HepG2 (cell line): ENCODE measurements around the gene BTD. TPM values are rescaled to one million over a fixed set of nuclear protein-coding genes. Genes with fewer than 3 reads are reported as not detected.

Experiments
- ATF7 ChIP-seq, 2 experiments: fragments of 450-650 bp in 1 of 2; sonication (generic) in 1 of 2; formaldehyde crosslinking in 1 of 2; IDR thresholded peaks; 2 replicates each; pipeline versions ENCODE4 v1.4.0 to v1.6.1; 2016 to 2020; ENCODE audit warnings: antibody characterized with exemption in 1 of 2, mild to moderate bottlenecking in 1 of 2, missing genetic modification reagents in 1 of 2
- HNF4A ChIP-seq: sonication (generic); formaldehyde crosslinking; IDR thresholded peaks from 2 replicates; pipeline ENCODE4 v1.4.0; 2020; ENCODE audit warnings: missing genetic modification reagents
- ZBTB1 ChIP-seq: sonication (generic); formaldehyde crosslinking; IDR thresholded peaks from 2 replicates; pipeline ENCODE4 v1.4.0; 2020; ENCODE audit warnings: missing genetic modification reagents, borderline replicate concordance
- ZNF614 ChIP-seq: IDR thresholded peaks from 2 replicates; pipeline ENCODE4 v1.6.1; 2018; ENCODE audit warnings: missing biosample characterization, missing genetic modification reagents, inconsistent platforms, borderline replicate concordance
- polyA plus RNA-seq, 8 experiments: library from polyadenylated mRNA; depleted of rRNA in 3 of 8; stranded (reverse) in 7 of 8; unstranded in 1 of 8; fragments of >200 nt; fragmentation: Illumina TruSeq in 4 of 8; extraction: Trizol in 4 of 8; gene quantifications; 2 replicates each; pipeline versions ENCODE4 v1.2.1 to v1.2.3, GENCODE V29; 2011 to 2016; ENCODE audit warnings: low read depth in 4 of 8, missing spikeins in 1 of 8, mixed read lengths in 1 of 8; ENCODE audit not compliant: insufficient read depth in 1 of 8
- total RNA-seq, 5 experiments: library from RNA; depleted of rRNA; stranded (reverse); fragments of >200 nt; fragmentation: Illumina TruSeq; extraction: Trizol; gene quantifications; 2 replicates each; pipeline ENCODE4 v1.2.3, GENCODE V29; 2016; ENCODE audit warnings: low read depth in 1 of 5
- TF ChIP-seq, protein P1 (sequence below): sonication (generic); formaldehyde crosslinking; IDR thresholded peaks from 2 replicates; pipeline ENCODE4 v1.4.0; 2020; ENCODE audit warnings: mild to moderate bottlenecking, missing genetic modification reagents
- TF ChIP-seq, protein P2 (sequence below), 2 experiments: sonication (generic) in 1 of 2; formaldehyde crosslinking in 1 of 2; IDR thresholded peaks; 2 replicates each; pipeline versions ENCODE4 v1.4.0 to v1.6.1; 2016 to 2020; ENCODE audit warnings: borderline replicate concordance in 1 of 2, low read depth in 1 of 2, mild to moderate bottlenecking in 1 of 2, missing genetic modification reagents in 1 of 2

Gene BTD
- total and polyA plus RNA-seq, 2 of the 13 experiments (the other 11 are each of a cell fraction or from before 2014, with no cell fraction given): 15.7 to 35.5 TPM

DNA sequence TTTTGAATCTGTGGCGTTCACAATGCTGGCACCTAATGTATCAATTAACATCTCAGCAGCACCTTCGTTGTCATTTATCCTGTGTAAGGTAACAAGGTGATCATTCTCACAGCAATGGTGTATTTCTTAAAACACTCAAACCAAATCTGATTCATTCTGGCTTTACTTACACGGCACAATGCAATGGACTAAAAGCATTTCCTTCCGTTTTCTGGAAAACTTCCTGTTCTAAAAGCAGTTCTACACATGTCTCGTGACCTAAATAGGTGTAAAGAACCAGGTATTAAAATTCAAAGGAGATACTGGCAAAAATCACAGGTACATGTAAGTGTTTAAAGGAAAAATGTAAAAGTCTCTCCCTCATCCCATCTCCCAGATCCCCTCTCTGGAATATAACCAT is 77.8 kb downstream of the BTD start (continued):
- TF ChIP-seq, protein P1, sequence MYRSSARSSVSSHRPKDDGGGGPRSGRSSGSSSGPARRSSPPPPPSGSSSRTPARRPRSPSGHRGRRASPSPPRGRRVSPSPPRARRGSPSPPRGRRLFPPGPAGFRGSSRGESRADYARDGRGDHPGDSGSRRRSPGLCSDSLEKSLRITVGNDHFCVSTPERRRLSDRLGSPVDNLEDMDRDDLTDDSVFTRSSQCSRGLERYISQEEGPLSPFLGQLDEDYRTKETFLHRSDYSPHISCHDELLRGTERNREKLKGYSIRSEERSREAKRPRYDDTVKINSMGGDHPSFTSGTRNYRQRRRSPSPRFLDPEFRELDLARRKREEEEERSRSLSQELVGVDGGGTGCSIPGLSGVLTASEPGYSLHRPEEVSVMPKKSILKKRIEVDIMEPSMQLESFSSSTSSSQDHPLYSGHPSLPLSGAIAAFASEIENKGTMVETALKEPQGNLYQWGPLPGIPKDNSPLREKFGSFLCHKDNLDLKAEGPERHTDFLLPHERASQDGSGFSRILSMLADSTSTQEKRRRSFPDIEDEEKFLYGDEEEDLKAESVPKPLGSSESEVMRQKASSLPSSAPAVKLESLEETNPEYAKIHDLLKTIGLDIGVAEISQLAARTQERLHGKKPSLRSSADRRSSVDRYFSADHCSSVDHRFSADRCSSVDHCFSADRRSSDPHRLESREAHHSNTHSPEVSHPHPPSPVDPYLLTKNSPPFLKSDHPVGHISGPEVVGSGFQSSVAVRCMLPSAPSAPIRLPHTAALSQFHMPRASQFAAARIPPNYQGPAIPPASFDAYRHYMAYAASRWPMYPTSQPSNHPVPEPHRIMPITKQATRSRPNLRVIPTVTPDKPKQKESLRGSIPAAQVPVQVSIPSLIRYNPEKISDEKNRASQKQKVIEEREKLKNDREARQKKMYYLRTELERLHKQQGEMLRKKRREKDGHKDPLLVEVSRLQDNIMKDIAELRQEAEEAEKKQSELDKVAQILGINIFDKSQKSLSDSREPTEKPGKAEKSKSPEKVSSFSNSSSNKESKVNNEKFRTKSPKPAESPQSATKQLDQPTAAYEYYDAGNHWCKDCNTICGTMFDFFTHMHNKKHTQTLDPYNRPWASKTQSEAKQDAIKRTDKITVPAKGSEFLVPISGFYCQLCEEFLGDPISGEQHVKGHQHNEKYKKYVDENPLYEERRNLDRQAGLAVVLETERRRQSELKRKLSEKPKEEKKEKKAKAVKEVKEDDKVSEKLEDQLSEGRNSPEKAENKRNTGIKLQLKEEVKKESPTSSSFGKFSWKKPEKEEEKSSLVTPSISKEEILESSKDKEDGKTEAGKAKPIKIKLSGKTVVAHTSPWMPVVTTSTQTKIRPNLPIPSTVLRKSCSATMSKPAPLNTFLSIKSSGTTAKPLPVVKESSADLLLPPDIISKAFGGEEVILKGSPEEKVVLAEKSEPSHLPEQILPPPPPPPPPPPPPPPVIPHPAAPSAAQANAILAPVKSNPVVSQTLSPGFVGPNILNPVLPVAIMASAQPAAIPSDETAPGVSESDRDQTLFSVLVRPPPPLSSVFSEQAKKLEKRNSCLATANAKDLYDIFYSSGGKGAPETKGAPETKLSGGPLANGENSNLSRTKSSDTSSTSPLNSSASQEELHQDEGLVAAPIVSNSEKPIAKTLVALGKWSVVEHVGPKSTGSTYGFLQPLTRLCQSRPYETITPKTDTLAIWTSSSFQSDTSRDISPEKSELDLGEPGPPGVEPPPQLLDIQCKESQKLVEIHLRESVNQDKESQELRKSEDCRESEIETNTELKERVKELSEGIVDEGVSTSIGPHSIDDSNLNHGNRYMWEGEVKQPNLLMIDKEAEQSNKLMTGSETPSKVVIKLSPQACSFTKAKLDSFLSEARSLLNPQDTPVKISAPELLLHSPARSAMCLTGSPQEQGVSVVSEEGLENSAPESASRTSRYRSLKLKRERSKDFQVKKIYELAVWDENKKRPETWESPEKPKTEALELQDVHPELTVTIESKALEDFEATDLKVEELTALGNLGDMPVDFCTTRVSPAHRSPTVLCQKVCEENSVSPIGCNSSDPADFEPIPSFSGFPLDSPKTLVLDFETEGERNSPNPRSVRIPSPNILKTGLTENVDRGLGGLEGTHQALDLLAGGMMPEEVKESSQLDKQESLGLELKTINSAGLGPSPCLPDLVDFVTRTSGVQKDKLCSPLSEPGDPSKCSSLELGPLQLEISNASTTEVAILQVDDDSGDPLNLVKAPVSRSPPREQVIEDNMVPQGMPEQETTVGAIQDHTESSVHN (CRISPR knock-in tag): no peak
- TF ChIP-seq, protein P2, sequence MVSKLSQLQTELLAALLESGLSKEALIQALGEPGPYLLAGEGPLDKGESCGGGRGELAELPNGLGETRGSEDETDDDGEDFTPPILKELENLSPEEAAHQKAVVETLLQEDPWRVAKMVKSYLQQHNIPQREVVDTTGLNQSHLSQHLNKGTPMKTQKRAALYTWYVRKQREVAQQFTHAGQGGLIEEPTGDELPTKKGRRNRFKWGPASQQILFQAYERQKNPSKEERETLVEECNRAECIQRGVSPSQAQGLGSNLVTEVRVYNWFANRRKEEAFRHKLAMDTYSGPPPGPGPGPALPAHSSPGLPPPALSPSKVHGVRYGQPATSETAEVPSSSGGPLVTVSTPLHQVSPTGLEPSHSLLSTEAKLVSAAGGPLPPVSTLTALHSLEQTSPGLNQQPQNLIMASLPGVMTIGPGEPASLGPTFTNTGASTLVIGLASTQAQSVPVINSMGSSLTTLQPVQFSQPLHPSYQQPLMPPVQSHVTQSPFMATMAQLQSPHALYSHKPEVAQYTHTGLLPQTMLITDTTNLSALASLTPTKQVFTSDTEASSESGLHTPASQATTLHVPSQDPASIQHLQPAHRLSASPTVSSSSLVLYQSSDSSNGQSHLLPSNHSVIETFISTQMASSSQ (IDR thresholded peaks at IDR 0.05; ENCODE audit: low read depth): no peak
- TF ChIP-seq, protein P2 (CRISPR knock-in tag; IDR thresholded peaks at IDR 0.05; ENCODE audit: borderline replicate concordance): no peak
- no peak for TF ChIP-seq ZNF614 (CRISPR knock-in tag)
- TF ChIP-seq ATF7 (IDR thresholded peaks at IDR 0.05): no peak
- TF ChIP-seq ATF7 (CRISPR knock-in tag; IDR thresholded peaks at IDR 0.05): no peak
- TF ChIP-seq ZBTB1: no peak
- TF ChIP-seq HNF4A (CRISPR knock-in tag): no peak
- TF ChIP-seq, all 625 proteins: peak for 0
